ENCODE measurements around the gene RBM14. TPM values are rescaled to one million over a fixed set of nuclear protein-coding genes. Genes with fewer than 3 reads are reported as not detected.

Gene RBM14
- total and polyA plus RNA-seq, 9 of the 15 experiments (the other 6 are each of a cell fraction or from before 2014, with no cell fraction given): 5.5 to 131 (median 42.6) TPM

DNA sequence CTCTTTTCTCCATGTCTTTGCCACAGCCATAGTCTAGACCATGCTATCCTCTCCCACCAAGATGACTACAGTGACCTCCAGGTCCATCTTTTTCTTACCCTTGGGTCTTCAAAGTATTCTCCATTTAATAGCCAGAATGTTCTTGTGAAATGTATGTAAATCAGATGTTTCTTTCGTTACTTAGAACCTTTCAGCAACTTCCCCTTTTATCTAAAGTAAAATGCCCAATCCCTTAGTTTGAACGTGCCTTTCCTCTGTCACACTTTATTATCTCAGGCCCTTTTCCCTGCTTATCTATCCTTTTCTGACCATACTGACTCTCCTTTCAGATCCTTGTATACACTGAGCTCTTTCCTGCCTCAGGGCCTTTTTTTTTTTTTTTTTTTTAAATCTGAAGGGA is 43.3 kb downstream of the RBM14 start (continued):
- TF ChIP-seq, protein P1, sequence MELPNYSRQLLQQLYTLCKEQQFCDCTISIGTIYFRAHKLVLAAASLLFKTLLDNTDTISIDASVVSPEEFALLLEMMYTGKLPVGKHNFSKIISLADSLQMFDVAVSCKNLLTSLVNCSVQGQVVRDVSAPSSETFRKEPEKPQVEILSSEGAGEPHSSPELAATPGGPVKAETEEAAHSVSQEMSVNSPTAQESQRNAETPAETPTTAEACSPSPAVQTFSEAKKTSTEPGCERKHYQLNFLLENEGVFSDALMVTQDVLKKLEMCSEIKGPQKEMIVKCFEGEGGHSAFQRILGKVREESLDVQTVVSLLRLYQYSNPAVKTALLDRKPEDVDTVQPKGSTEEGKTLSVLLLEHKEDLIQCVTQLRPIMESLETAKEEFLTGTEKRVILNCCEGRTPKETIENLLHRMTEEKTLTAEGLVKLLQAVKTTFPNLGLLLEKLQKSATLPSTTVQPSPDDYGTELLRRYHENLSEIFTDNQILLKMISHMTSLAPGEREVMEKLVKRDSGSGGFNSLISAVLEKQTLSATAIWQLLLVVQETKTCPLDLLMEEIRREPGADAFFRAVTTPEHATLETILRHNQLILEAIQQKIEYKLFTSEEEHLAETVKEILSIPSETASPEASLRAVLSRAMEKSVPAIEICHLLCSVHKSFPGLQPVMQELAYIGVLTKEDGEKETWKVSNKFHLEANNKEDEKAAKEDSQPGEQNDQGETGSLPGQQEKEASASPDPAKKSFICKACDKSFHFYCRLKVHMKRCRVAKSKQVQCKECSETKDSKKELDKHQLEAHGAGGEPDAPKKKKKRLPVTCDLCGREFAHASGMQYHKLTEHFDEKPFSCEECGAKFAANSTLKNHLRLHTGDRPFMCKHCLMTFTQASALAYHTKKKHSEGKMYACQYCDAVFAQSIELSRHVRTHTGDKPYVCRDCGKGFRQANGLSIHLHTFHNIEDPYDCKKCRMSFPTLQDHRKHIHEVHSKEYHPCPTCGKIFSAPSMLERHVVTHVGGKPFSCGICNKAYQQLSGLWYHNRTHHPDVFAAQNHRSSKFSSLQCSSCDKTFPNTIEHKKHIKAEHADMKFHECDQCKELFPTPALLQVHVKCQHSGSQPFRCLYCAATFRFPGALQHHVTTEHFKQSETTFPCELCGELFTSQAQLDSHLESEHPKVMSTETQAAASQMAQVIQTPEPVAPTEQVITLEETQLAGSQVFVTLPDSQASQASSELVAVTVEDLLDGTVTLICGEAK (IDR thresholded peaks at IDR 0.05): peak; percentile 14; the same call in 1 of the 2 replicates
- TF ChIP-seq, protein P1 (CRISPR knock-in tag; IDR thresholded peaks at IDR 0.05): no peak
- TF ChIP-seq ZSCAN32 (CRISPR knock-in tag; IDR thresholded peaks at IDR 0.05) (no peak), ZNF436 (CRISPR knock-in tag; IDR thresholded peaks at IDR 0.05) (no peak), FOXM1 (IDR thresholded peaks at IDR 0.05; ENCODE audit: low read depth) (no peak), FOXM1 (CRISPR knock-in tag; IDR thresholded peaks at IDR 0.05; ENCODE audit: low read depth) (no peak), EHMT2 (IDR thresholded peaks at IDR 0.05) (no peak), MLX (CRISPR knock-in tag; conservative IDR thresholded peaks at IDR 0.05) (no peak), EP300 (IDR thresholded peaks at IDR 0.05; ENCODE audit: low read length) (no peak), ZNF239 (CRISPR knock-in tag; IDR thresholded peaks at IDR 0.05) (no peak)
- TF ChIP-seq, protein P2, sequence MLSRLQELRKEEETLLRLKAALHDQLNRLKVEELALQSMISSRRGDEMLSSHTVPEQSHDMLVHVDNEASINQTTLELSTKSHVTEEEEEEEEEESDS (CRISPR knock-in tag; IDR thresholded peaks at IDR 0.05): no peak
- TF ChIP-seq, protein P3, sequence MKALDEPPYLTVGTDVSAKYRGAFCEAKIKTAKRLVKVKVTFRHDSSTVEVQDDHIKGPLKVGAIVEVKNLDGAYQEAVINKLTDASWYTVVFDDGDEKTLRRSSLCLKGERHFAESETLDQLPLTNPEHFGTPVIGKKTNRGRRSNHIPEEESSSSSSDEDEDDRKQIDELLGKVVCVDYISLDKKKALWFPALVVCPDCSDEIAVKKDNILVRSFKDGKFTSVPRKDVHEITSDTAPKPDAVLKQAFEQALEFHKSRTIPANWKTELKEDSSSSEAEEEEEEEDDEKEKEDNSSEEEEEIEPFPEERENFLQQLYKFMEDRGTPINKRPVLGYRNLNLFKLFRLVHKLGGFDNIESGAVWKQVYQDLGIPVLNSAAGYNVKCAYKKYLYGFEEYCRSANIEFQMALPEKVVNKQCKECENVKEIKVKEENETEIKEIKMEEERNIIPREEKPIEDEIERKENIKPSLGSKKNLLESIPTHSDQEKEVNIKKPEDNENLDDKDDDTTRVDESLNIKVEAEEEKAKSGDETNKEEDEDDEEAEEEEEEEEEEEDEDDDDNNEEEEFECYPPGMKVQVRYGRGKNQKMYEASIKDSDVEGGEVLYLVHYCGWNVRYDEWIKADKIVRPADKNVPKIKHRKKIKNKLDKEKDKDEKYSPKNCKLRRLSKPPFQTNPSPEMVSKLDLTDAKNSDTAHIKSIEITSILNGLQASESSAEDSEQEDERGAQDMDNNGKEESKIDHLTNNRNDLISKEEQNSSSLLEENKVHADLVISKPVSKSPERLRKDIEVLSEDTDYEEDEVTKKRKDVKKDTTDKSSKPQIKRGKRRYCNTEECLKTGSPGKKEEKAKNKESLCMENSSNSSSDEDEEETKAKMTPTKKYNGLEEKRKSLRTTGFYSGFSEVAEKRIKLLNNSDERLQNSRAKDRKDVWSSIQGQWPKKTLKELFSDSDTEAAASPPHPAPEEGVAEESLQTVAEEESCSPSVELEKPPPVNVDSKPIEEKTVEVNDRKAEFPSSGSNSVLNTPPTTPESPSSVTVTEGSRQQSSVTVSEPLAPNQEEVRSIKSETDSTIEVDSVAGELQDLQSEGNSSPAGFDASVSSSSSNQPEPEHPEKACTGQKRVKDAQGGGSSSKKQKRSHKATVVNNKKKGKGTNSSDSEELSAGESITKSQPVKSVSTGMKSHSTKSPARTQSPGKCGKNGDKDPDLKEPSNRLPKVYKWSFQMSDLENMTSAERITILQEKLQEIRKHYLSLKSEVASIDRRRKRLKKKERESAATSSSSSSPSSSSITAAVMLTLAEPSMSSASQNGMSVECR (CRISPR knock-in tag; IDR thresholded peaks at IDR 0.05): no peak
- TF ChIP-seq, protein P4, sequence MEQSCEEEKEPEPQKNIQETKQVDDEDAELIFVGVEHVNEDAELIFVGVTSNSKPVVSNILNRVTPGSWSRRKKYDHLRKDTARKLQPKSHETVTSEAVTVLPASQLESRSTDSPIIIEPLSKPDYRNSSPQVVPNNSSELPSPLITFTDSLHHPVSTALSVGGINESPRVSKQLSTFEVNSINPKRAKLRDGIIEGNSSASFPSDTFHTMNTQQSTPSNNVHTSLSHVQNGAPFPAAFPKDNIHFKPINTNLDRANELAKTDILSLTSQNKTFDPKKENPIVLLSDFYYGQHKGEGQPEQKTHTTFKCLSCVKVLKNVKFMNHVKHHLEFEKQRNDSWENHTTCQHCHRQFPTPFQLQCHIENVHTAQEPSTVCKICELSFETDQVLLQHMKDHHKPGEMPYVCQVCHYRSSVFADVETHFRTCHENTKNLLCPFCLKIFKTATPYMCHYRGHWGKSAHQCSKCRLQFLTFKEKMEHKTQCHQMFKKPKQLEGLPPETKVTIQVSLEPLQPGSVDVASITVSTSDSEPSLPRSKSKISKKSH (CRISPR knock-in tag; IDR thresholded peaks at IDR 0.05): no peak

All from K562 (cell line).